Inferior parietal cortex (tissue), 1 donor: ENCODE data around the gene FKBP15.
"Not testable (repeated sequence)": the region's sequence is repeated elsewhere in the genome, so short reads cannot be mapped to it uniquely, and the experiment has no call there.

Experiments
- DNase-seq: peaks from one replicate; pipeline ENCODE4 v3.0.0-alpha.2; 2016; ENCODE audit errors: extremely low spot score

The FKBP15 gene

DNA sequence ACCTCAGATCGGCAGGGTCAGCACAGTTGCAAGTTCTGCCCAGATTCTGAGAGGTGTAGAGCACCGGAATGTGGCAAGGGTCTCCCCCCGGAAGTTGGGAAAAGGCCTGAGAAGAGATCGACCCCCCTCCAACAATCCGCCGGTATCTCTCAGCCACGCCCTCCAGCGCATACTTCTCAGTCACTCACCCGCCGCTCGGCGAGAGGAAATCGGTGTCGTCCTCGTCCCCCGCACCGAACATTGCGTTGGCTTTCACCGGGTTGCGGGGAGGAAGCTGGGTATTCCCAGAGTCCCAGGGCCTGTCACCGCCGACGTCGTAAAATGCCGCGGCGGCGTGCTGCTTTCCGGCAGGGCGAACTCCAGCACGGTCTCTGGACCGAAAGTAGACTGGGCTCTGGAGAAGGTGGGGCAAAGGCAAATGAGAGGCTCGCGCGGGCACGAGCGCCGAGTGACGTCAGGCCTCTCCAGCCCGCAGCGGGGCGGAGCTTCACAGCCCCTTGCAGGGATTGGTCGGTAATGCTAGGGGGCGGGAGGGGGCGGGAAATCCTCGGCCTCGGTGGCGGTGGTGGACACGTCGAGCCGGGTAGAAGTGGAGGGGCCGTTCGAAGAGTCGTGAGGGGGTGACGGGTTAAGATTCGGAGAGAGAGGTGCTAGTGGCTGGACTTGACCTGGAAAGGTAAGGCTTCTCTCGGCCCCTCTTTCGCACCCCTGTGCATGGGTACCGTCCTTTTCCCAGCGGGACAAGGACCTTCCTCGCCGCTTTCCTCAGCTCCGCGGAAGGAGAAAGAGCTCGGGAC lies at the start of gene FKBP15, which contains the start of gene SLC31A1:
Gene FKBP15, minus strand, starts transcription at position 275 of the 797 bp plus-strand sequence. Its CDS starts 34 bp downstream, at position 241.
Gene SLC31A1, plus strand, starts transcription at position 542 of the 797 bp plus-strand sequence. CDS start 34,605 bp downstream, outside the sequence.
- DNase-seq, result peak; percentile 98

GRCh38 chr9:113269871-113270270 lies 48.8 kb upstream of the FKBP15 start:
- no peak for DNase-seq

DNA sequence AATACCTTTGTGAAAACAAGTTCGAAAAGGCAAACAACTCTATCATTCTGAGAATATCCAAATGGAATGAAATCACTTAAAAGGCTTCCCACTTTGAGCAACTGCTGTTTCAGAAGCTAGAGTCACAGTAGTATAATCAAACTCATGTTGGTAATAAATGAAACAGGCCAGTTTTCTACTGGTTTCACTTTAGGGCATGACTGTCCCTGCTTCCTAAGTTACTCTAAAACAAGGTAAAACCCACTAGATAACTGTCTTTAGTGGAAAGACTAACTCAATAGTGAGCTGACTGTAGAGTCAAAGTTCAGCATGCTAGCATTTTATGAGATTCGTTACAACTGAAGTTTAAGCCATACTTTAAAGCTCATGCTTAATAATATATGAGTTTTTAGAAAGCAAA lies 48.3 kb upstream of the FKBP15 start:
- no peak for DNase-seq

DNA sequence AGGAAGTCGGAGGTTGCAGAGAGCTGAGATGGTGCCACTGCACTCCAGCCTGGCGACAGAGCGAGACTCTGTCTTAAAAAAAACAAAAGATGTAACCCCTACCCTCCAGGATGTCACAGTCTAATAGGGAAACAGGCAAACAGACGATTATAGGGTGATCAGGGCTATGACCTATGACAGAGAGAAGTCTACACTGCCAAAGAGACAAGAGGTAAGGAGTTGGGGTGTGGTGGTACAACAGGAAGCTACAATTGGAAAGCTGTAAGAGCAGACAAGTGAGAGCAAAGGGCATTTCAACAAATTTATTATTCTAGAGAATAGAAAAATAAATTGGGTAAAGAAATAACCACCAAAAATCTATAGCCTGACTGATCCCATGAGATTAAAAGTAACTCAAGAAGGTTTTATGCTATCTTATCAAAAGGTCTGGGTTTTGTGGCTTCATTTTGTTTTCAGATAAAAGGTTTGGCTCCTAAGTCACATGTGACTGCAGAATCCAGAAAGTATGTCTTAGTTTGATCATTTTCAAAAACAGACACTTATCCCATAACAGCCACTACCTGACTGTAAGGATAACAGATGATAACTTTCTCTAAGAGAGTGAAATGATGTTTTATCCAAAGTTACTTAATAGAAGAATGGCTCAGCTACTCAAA lies 47.0 kb upstream of the FKBP15 start:
- no peak for DNase-seq

DNA sequence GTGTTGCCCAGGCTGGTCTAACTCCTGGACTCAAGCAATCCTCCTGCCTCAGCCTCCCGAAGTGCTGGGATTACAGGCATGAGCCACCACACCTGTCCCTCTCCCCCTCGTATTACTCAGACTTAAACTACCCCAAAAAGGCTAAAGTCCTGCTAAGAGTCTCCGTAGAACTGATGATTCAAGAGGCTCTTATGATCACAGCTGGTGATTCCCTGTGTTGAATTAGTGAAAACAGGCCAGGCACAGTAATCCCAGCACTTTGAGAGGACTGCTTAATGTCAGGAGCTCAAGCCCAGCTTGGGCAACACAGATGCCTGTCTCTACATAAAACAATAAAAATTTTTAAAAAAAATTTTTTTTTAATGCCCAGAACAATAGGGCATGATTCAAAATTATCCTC lies 45.1 kb upstream of the FKBP15 start:
- DNase-seq, result no peak

GRCh38 chr9:113261917-113262671 lies 41.0 kb upstream of the FKBP15 start:
- no peak for DNase-seq

DNA sequence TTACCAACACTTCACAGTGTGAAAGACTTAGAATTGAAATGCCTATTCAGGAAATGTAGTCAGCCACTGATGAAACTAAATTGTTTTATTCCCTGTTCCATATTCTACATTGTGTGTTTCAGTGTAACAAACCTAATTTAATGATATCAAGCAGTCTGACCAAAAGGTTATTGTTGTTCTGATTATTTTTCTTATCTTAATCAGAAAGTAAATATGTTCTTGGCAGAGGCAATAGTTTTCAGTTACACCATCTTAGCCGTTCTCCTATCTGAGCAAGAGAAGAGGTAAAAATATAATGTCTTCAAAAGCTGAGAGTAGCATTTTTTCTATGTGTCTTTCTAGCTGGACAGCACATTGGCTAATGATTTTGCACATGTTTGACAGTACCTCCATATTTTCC lies 37.2 kb upstream of the FKBP15 start:
- DNase-seq, result no peak

GRCh38 chr9:113257863-113258262 lies 36.8 kb upstream of the FKBP15 start:
- no peak for DNase-seq

GRCh38 chr9:113255438-113255837 lies 34.4 kb upstream of the FKBP15 start:
- DNase-seq, result no peak

- DNase-seq, result no peak
These were observed 33.9 kb upstream of the FKBP15 start for GRCh38 chr9:113254991-113255390.

GRCh38 chr9:113250807-113251206 lies 29.7 kb upstream of the FKBP15 start:
- no peak for DNase-seq

- DNase-seq, result not testable (repeated sequence)
These were observed 28.6 kb upstream of the FKBP15 start for GRCh38 chr9:113249661-113250060.

- no peak for DNase-seq
These were observed 26.6 kb upstream of the FKBP15 start for GRCh38 chr9:113247640-113248039.

GRCh38 chr9:113246928-113247327 lies 25.9 kb upstream of the FKBP15 start:
- DNase-seq, result no peak

- DNase-seq, result no peak
These were observed 24.8 kb upstream of the FKBP15 start for GRCh38 chr9:113245894-113246293.

DNA sequence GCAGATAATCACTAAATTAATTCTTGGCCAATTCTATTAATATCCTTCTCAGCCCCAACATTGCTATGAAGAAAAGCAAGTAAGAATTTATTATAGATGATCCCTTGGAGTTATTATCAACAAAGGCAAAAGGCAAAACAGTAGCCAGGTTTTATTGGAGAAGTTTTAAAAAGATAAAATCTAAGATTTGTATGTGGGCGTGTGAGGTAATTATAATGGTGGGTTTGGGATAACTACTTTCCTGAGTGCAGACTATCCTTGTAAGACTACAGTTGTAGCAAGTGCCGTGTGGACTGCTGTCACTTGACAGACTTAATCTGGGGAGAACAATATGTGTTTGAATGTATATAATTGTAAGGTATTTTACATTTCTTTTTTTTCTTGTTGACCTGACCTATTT lies 23.5 kb upstream of the FKBP15 start:
- no peak for DNase-seq

GRCh38 chr9:113241161-113241560 lies 20.1 kb upstream of the FKBP15 start:
- DNase-seq, result no peak

- DNase-seq, result no peak
These were observed 17.8 kb upstream of the FKBP15 start for GRCh38 chr9:113238859-113239232.

DNA sequence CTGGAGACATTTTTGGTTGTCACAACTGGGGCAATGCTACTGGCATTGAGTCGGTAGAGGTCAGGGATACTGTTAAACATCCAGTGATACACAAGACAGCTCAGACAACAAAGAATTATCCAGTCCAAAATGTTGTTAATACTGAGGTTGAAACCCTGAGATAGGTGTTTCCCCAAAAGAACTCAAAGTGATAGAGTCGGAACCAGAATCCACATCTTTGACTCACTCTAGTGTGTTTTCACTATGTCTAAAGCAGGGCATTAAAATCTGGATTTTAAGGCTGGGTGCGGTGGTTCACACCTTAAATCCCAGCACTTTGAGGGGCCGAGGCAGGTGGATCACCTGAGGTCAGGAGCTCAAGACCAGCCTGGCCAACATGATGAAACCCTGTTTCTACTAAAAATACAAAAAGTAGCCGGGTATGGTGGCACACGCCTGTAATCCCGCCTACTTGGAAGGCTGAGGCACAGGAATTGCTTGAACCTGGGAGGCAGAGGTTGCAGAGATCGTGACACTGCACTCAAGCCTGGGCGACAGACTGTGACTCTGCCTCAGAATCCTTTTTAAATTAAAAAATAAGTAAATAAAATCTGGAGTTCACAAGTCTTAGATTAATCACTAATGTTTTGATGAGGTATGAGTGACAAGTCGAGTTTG lies 17.3 kb upstream of the FKBP15 start:
- DNase-seq, result no peak

GRCh38 chr9:113237026-113237425 lies 15.9 kb upstream of the FKBP15 start:
- DNase-seq, result no peak

DNA sequence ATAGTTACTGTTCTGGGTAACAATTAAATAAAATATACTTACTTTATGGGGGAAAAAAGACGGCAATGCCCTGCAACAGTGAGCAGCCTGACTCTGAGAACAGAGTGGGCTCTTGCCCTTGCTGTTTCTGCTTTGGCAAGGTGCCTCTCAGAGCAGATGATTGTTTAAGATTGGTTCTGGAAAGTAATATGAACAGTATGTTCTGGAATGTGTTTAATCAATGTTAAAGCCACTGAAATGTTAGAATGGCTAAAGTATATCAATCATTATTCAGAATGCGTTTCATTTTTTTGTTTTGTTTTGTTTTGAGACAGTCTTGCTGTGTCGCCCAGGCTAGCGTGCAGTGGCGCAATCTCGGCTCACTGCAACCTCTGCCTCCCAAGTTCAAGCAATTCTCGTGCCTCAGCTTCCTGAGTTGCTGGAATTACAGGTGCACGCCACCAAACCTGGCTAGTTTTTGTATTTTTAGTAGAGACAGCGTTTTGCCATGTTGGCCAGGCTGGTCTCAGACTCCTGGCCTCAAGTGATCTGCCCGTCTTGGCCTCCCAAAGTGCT lies 14.7 kb upstream of the FKBP15 start:
- DNase-seq, result not testable (repeated sequence)

- no peak for DNase-seq
These were observed 10.6 kb upstream of the FKBP15 start for GRCh38 chr9:113231701-113232100.
